K562 (cell line): ENCODE measurements around the gene CDKN1B. TPM values are rescaled to one million over a fixed set of nuclear protein-coding genes. Genes with fewer than 3 reads are reported as not detected.

Source experiments
- ATF2 ChIP-seq: sonication (generic); formaldehyde crosslinking; IDR thresholded peaks from 2 replicates; pipeline ENCODE4 v1.8.1; 2022; ENCODE audit warnings: missing genetic modification reagents
- ATF6 ChIP-seq: sonication (generic); formaldehyde crosslinking; IDR thresholded peaks from 2 replicates; pipeline ENCODE4 v1.4.0; 2020; ENCODE audit warnings: mild to moderate bottlenecking, missing genetic modification reagents
- DEAF1 ChIP-seq: fragments of 450-650 bp; formaldehyde crosslinking; IDR thresholded peaks from 2 replicates; pipeline ENCODE4 v1.4.0; 2020; ENCODE audit warnings: mild to moderate bottlenecking, moderate library complexity
- E2F4 ChIP-seq: sonication (generic); formaldehyde crosslinking; IDR thresholded peaks from 2 replicates; pipeline ENCODE4 v1.8.0; 2022; ENCODE audit warnings: mild to moderate bottlenecking, low read depth, missing genetic modification reagents
- FOSL1 ChIP-seq: fragments of 200-800 bp; sonication (Bioruptor generic); conservative IDR thresholded peaks from 2 replicates; pipeline ENCODE4 v1.6.1; 2016; ENCODE audit warnings: missing genetic modification characterization, missing compliant biosample characterization
- FUS ChIP-seq: fragments of 200-400 bp; formaldehyde crosslinking; optimal IDR thresholded peaks from 2 replicates; pipeline ENCODE3; 2017; ENCODE audit warnings: low read depth, low read length
- GTF2F1 ChIP-seq: IDR thresholded peaks from 2 replicates; pipeline ENCODE4 v1.6.1; 2011; ENCODE audit warnings: low read depth, low read length, improper control_type of control experiment
- HCFC1 ChIP-seq: IDR thresholded peaks from 2 replicates; pipeline ENCODE4 v1.6.1; 2012; ENCODE audit warnings: low read depth, low read length, improper control_type of control experiment
- ID3 ChIP-seq, 2 experiments: fragments of 250-450 bp in 1 of 2; fragments of 450-650 bp in 1 of 2; sonication (Bioruptor Pico) in 1 of 2; IDR thresholded peaks; 2 replicates each; pipeline versions ENCODE4 v1.6.1 to v1.8.0; 2016 to 2021; ENCODE audit warnings: mild to moderate bottlenecking in 2 of 2, moderate library complexity in 2 of 2, missing compliant biosample characterization in 1 of 2, missing genetic modification characterization in 1 of 2
- KAT7 ChIP-seq: sonication (generic); formaldehyde crosslinking; IDR thresholded peaks from 2 replicates; pipeline ENCODE4 v1.8.0; 2022; ENCODE audit warnings: missing genetic modification reagents, mild to moderate bottlenecking, borderline replicate concordance
- KDM4B ChIP-seq, 2 experiments: fragments of 450-650 bp in 1 of 2; sonication (generic) in 1 of 2; IDR thresholded peaks; 2 replicates each; pipeline ENCODE4 v1.6.1; 2016 to 2017; ENCODE audit warnings: borderline replicate concordance in 2 of 2, antibody characterized with exemption in 1 of 2, low read depth in 1 of 2, mild to moderate bottlenecking in 1 of 2
- MECOM ChIP-seq: fragments of 250-450 bp; sonication (Bioruptor Pico); IDR thresholded peaks from 2 replicates; pipeline ENCODE4 v1.8.0; 2022; ENCODE audit warnings: inconsistent platforms
- PCBP1 ChIP-seq: fragments of 200-400 bp; formaldehyde crosslinking; IDR thresholded peaks from 2 replicates; pipeline ENCODE4 v1.6.1; 2018; ENCODE audit warnings: mild to moderate bottlenecking, low read depth, low read length; ENCODE audit not compliant: poor library complexity, severe bottlenecking
- TFAM ChIP-seq: fragments of 250-450 bp; sonication (Bioruptor Pico); conservative IDR thresholded peaks from 2 replicates; pipeline ENCODE4 v1.5.0; 2021; ENCODE audit warnings: mild to moderate bottlenecking, moderate library complexity
- ZBTB33 ChIP-seq: sonication (generic); formaldehyde crosslinking; IDR thresholded peaks from 2 replicates; pipeline ENCODE4 v1.8.1; 2023; ENCODE audit warnings: mild to moderate bottlenecking, missing genetic modification reagents
- ZNF766 ChIP-seq: fragments of 200-800 bp; sonication (Bioruptor generic); conservative IDR thresholded peaks from 2 replicates; pipeline ENCODE4 v1.6.1; 2016; ENCODE audit warnings: missing genetic modification characterization, missing compliant biosample characterization
- polyA plus RNA-seq, 8 experiments: library from polyadenylated mRNA; depleted of rRNA in 4 of 8; stranded (reverse) in 5 of 8; unstranded in 3 of 8; fragments of >200 nt; fragmentation: Nextera tagmentation in 2 of 8; fragmentation: Illumina TruSeq in 1 of 8; extraction: Ambion mirVana in 2 of 8; extraction: Trizol in 1 of 8; gene quantifications; 2 replicates each; pipeline versions ENCODE4 v1.2.1 to v1.2.3, GENCODE V29; 2011 to 2014; ENCODE audit warnings: inconsistent platforms in 1 of 8, missing spikeins in 1 of 8
- total RNA-seq, 7 experiments: library from RNA; depleted of rRNA in 6 of 7; stranded (reverse); fragments of >200 nt in 6 of 7; fragmentation: Illumina TruSeq in 2 of 7; extraction: Trizol in 2 of 7; gene quantifications; 2 replicates each; pipeline versions ENCODE4 v1.2.1 to v1.2.3, GENCODE V29; 2011 to 2021; ENCODE audit warnings: low replicate concordance in 1 of 7

Gene CDKN1B
- total and polyA plus RNA-seq, 9 of the 15 experiments (the other 6 are each of a cell fraction or from before 2014, with no cell fraction given): 2.6 to 35.2 (median 15.5) TPM

GRCh38 chr12:12716793-12717585 is at the start of gene CDKN1B (continued):
- no peak for TF ChIP-seq ZNF766 (CRISPR knock-in tag)
- no peak for TF ChIP-seq DEAF1 (CRISPR knock-in tag)
- no peak; the same call in 1 of the 2 replicates for TF ChIP-seq MECOM
- TF ChIP-seq FOSL1 (tag): no peak
- no peak for TF ChIP-seq ID3 (CRISPR knock-in tag; IDR thresholded peaks at IDR 0.05)
- no peak for TF ChIP-seq ID3 (tag; IDR thresholded peaks at IDR 0.05)
- TF ChIP-seq HCFC1: no peak
- TF ChIP-seq ATF2 (CRISPR knock-in tag): no peak
- TF ChIP-seq KAT7 (CRISPR knock-in tag): no peak; the same call in 1 of the 2 replicates
- peak; percentile 6 for TF ChIP-seq PCBP1
- TF ChIP-seq KDM4B (IDR thresholded peaks at IDR 0.05; ENCODE audit: borderline replicate concordance in 2 of 2, low read depth in 1 of 2): peak in 1 of 2 experiments; percentile 51; a peak in 1 of 4 replicates
- 0 out of 2 replicates have a peak, but pooled peaks have one; percentile 27 for TF ChIP-seq GTF2F1
- no peak for TF ChIP-seq ZBTB33 (CRISPR knock-in tag)
- TF ChIP-seq TFAM (CRISPR knock-in tag): no peak
- TF ChIP-seq E2F4 (CRISPR knock-in tag): no peak
- TF ChIP-seq FUS: no peak
- TF ChIP-seq ATF6 (CRISPR knock-in tag): no peak
